Spleen (tissue), 7 donors: Measurements from ENCODE around the gene TMCC3.

ENCODE experiments used
- CTCF ChIP-seq, 11 experiments: fragments of 200-600 bp in 7 of 11; fragments of 450-650 bp in 4 of 11; sonication (generic) in 4 of 11; IDR thresholded peaks in 8 of 11; conservative IDR thresholded peaks in 3 of 11; 1 replicate in 7 of 11; 2 replicates in 4 of 11; pipeline versions ENCODE4 v1.4.0 to v1.8.0; 2016 to 2021; ENCODE audit warnings: antibody characterized with exemption in 11 of 11, inconsistent platforms in 4 of 11, mild to moderate bottlenecking in 1 of 11
- POLR2A ChIP-seq, 3 donors: fragments of 450-650 bp; IDR thresholded peaks; one replicate each; pipeline ENCODE4 v1.5.1; 2017; ENCODE audit warnings: antibody characterized with exemption in 3 of 3, mild to moderate bottlenecking in 1 of 3
- POLR2AphosphoS5 ChIP-seq, 3 donors: sonication (generic); formaldehyde crosslinking; IDR thresholded peaks; one replicate each; pipeline ENCODE4 v1.5.1; 2017; ENCODE audit warnings: antibody characterized with exemption in 3 of 3
- donor health status: DM: no; HTN: no; CAD: no; lungs with moderate emphysema.
- donor health status: DM: no; HTN: no; CAD: no.
- donor health status: DM: no; HTN: no; CAD: no.

GRCh38 chr12:94663071-94663470 lies 12.7 kb upstream of the TMCC3 start:
- TF ChIP-seq CTCF (IDR thresholded peaks at IDR 0.05 in 8 of 11, conservative IDR thresholded peaks at IDR 0.05 in 3 of 11) = no peak
- no peak for TF ChIP-seq POLR2AphosphoS5 (IDR thresholded peaks at IDR 0.05)
- TF ChIP-seq POLR2A (IDR thresholded peaks at IDR 0.05) = no peak
